HL-60 (cell line): ENCODE data around the gene TEAD4.

ENCODE experiments used
- DNase-seq, 2 experiments: peaks; one replicate each; pipeline ENCODE4 v3.0.0-alpha.2; 2010 to 2020; ENCODE audit warnings: low read depth in 1 of 2, low spot score in 1 of 2
- H3K27ac ChIP-seq: fragments of 250-450 bp; sonication (Bioruptor Pico); replicated peaks from 2 replicates; pipeline ENCODE4 v1.5.1; 2020; ENCODE audit warnings: mild to moderate bottlenecking, moderate library complexity
- H3K27me3 ChIP-seq: fragments of 250-450 bp; sonication (Bioruptor Pico); 2 replicates; pipeline ENCODE4 v1.5.1; 2021; ENCODE audit warnings: mild to moderate bottlenecking, moderate library complexity; ENCODE audit not compliant: insufficient read depth, poor library complexity, severe bottlenecking
- H3K4me3 ChIP-seq: replicated peaks from 2 replicates; pipeline ENCODE4 v1.5.1; 2011; ENCODE audit warnings: mild to moderate bottlenecking, control low read depth, low read length; ENCODE audit not compliant: insufficient read depth
- GABPA ChIP-seq: IDR thresholded peaks from 2 replicates; pipeline ENCODE4 v1.6.1; 2012; ENCODE audit warnings: low read depth
- POLR2AphosphoS5 ChIP-seq: IDR thresholded peaks from 2 replicates; pipeline ENCODE4 v1.6.1; 2012; ENCODE audit warnings: low read depth
- SPI1 ChIP-seq: IDR thresholded peaks from 2 replicates; pipeline ENCODE4 v1.6.1; 2012; ENCODE audit warnings: low read depth, mild to moderate bottlenecking, borderline replicate concordance
- TF ChIP-seq, protein P1 (sequence below): IDR thresholded peaks from 2 replicates; pipeline ENCODE4 v1.6.1; 2012; ENCODE audit warnings: low read depth; ENCODE audit not compliant: insufficient replicate concordance
- TF ChIP-seq, protein P2 (sequence below): IDR thresholded peaks from one replicate; pipeline ENCODE4 v1.5.1; 2011; ENCODE audit warnings: low read length, control low read depth, inconsistent platforms; ENCODE audit not compliant: insufficient read depth

The TEAD4 gene

DNA sequence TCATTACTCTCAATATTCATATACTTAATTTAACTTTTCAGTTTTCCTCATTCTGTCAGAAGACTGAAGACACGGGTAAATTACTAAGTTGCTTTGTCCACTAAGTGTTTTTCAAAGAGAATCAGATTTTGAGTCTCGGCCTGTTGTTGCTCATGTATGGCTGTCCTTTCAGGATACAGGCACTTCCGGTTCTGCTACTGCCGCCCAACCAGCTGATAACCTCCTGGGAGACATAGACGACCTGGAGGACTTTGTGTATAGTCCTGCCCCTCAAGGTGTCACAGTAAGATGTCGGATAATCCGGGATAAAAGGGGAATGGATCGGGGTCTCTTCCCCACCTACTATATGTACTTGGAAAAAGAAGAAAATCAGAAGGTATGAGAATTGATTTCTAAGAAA is 28.3 kb upstream of the TEAD4 start:
- no peak overlapping the region for H3K4me3 ChIP-seq
- H3K27me3 ChIP-seq, result no peaks in the 10 kb centered on the region
- DNase-seq, result no peak
- no peak overlapping the region for H3K27ac ChIP-seq
- TF ChIP-seq SPI1, result no peak
- TF ChIP-seq, protein P1, sequence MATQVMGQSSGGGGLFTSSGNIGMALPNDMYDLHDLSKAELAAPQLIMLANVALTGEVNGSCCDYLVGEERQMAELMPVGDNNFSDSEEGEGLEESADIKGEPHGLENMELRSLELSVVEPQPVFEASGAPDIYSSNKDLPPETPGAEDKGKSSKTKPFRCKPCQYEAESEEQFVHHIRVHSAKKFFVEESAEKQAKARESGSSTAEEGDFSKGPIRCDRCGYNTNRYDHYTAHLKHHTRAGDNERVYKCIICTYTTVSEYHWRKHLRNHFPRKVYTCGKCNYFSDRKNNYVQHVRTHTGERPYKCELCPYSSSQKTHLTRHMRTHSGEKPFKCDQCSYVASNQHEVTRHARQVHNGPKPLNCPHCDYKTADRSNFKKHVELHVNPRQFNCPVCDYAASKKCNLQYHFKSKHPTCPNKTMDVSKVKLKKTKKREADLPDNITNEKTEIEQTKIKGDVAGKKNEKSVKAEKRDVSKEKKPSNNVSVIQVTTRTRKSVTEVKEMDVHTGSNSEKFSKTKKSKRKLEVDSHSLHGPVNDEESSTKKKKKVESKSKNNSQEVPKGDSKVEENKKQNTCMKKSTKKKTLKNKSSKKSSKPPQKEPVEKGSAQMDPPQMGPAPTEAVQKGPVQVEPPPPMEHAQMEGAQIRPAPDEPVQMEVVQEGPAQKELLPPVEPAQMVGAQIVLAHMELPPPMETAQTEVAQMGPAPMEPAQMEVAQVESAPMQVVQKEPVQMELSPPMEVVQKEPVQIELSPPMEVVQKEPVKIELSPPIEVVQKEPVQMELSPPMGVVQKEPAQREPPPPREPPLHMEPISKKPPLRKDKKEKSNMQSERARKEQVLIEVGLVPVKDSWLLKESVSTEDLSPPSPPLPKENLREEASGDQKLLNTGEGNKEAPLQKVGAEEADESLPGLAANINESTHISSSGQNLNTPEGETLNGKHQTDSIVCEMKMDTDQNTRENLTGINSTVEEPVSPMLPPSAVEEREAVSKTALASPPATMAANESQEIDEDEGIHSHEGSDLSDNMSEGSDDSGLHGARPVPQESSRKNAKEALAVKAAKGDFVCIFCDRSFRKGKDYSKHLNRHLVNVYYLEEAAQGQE, result no peak
- TF ChIP-seq, protein P2, sequence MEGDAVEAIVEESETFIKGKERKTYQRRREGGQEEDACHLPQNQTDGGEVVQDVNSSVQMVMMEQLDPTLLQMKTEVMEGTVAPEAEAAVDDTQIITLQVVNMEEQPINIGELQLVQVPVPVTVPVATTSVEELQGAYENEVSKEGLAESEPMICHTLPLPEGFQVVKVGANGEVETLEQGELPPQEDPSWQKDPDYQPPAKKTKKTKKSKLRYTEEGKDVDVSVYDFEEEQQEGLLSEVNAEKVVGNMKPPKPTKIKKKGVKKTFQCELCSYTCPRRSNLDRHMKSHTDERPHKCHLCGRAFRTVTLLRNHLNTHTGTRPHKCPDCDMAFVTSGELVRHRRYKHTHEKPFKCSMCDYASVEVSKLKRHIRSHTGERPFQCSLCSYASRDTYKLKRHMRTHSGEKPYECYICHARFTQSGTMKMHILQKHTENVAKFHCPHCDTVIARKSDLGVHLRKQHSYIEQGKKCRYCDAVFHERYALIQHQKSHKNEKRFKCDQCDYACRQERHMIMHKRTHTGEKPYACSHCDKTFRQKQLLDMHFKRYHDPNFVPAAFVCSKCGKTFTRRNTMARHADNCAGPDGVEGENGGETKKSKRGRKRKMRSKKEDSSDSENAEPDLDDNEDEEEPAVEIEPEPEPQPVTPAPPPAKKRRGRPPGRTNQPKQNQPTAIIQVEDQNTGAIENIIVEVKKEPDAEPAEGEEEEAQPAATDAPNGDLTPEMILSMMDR, result no peak
- TF ChIP-seq GABPA, result no peak
- no peak for TF ChIP-seq POLR2AphosphoS5

DNA sequence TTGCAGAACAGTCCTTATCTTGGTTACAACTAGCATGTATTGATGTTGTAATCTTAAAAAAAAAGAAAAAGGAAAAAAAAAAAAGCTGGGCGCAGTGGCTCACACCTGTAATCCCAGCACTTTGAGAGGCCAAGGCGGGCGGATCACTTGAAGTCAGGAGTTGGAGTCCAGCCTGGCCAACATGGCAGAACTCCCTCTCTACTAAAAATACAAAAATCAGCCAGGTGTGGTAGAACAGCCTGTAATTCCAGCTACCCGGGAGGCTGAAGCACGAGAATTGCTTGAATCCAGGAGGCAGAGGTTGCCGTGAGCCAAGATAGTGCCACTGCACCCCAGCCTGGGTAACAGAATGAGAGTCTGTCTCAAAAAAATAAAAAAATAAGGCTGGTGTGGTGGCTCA is 25.6 kb upstream of the TEAD4 start:
- H3K27me3 ChIP-seq, result no peaks in the 10 kb centered on the region
- no peak overlapping the region for H3K27ac ChIP-seq
- H3K4me3 ChIP-seq, result no peak overlapping the region
- no peak for DNase-seq
- TF ChIP-seq, protein P2, result no peak
- TF ChIP-seq GABPA, result no peak
- TF ChIP-seq SPI1, result no peak
- no peak for TF ChIP-seq POLR2AphosphoS5
- TF ChIP-seq, protein P1, result no peak

DNA sequence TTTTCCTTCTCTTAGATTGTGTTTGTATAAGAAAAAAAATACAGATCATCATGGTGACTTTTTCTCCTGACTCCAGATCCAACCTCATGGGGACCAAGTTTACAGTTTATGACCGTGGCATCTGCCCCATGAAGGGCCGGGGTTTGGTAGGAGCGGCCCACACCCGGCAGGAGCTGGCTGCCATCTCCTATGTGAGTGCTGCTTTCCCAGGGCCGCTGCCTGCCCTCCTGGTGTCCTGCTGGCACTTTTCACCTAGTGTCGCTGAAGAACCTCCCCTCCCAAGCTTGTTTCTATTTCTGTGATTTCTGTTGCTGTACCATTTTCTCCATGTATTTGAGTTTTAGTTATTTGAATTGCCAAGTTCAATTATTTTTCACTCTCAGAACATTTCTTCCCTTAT is 24.8 kb upstream of the TEAD4 start:
- TF ChIP-seq GABPA (no peak), SPI1 (no peak), POLR2AphosphoS5 (no peak)
- TF ChIP-seq, protein P2, result no peak
- TF ChIP-seq, protein P1, result no peak
- Histone ChIP-seq H3K4me3 (no peak overlapping the region), H3K27ac (no peak overlapping the region), H3K27me3 (no peaks in the 10 kb centered on the region)
- DNase-seq, result no peak
